Measurements from ENCODE around the gene MIEF2. TPM values are rescaled to one million over a fixed set of nuclear protein-coding genes. Genes with fewer than 3 reads are reported as not detected.
A peak's percentile ranks its signal among the peaks of the same experiment; 100 is the strongest.

MIEF2 gene
- total RNA-seq, 1 donor from 2014 or later: 12.2 TPM

- H3K27me3 Mint-ChIP-seq (ENCODE audit: low read depth): peaks cover 2% of the 10 kb centered on the region
- peaks cover 4% of the 10 kb centered on the region for H3K4me1 Mint-ChIP-seq
- no peak overlapping the region for H3K27ac Mint-ChIP-seq (ENCODE audit: unreplicated experiment)
- no peak overlapping the region for H3K4me3 Mint-ChIP-seq
- no peaks in the 10 kb centered on the region for H3K9me3 Mint-ChIP-seq
- H3K36me3 Mint-ChIP-seq (ENCODE audit: low read depth): peaks cover 5% of the 10 kb centered on the region
- no peak for TF ChIP-seq CTCF (conservative IDR thresholded peaks at IDR 0.05)
- no peak for DNase-seq (ENCODE audit: low read depth, low spot score)
Measured at GRCh38 chr17:18250259-18250658, 10.2 kb upstream of the MIEF2 start.

GRCh38 chr17:18250708-18251107, 9.8 kb upstream of the MIEF2 start:
- TF ChIP-seq CTCF (conservative IDR thresholded peaks at IDR 0.05): no peak
- no peak for DNase-seq (ENCODE audit: low read depth, low spot score)
- no peaks in the 10 kb centered on the region for H3K9me3 Mint-ChIP-seq
- peaks cover 2% of the 10 kb centered on the region for H3K27me3 Mint-ChIP-seq (ENCODE audit: low read depth)
- peaks cover 5% of the 10 kb centered on the region for H3K36me3 Mint-ChIP-seq (ENCODE audit: low read depth)
- no peak overlapping the region for H3K4me3 Mint-ChIP-seq
- peaks cover 4% of the 10 kb centered on the region for H3K4me1 Mint-ChIP-seq
- no peak overlapping the region for H3K27ac Mint-ChIP-seq (ENCODE audit: unreplicated experiment)

GRCh38 chr17:18251204-18251603, 9.3 kb upstream of the MIEF2 start:
- H3K4me1 Mint-ChIP-seq: peaks cover 4% of the 10 kb centered on the region
- H3K36me3 Mint-ChIP-seq (ENCODE audit: low read depth): peaks cover 5% of the 10 kb centered on the region
- H3K4me3 Mint-ChIP-seq: no peak overlapping the region
- no peak for DNase-seq (ENCODE audit: low read depth, low spot score)
- no peak for TF ChIP-seq CTCF (conservative IDR thresholded peaks at IDR 0.05)
- H3K27me3 Mint-ChIP-seq (ENCODE audit: low read depth): peaks cover 2% of the 10 kb centered on the region
- H3K9me3 Mint-ChIP-seq: no peaks in the 10 kb centered on the region
- no peak overlapping the region for H3K27ac Mint-ChIP-seq (ENCODE audit: unreplicated experiment)

GRCh38 chr17:18252160-18252559, 8.3 kb upstream of the MIEF2 start:
- no peak overlapping the region for H3K4me3 Mint-ChIP-seq

GRCh38 chr17:18253187-18253884, 7.1 kb upstream of the MIEF2 start:
- H3K4me3 Mint-ChIP-seq: peak overlapping the region; percentile 49
- no peak for DNase-seq (ENCODE audit: low read depth, low spot score)
- peaks cover 9% of the 10 kb centered on the region for H3K4me1 Mint-ChIP-seq
- no peak overlapping the region for H3K27ac Mint-ChIP-seq (ENCODE audit: unreplicated experiment)
- peaks cover 2% of the 10 kb centered on the region for H3K36me3 Mint-ChIP-seq (ENCODE audit: low read depth)
- H3K9me3 Mint-ChIP-seq: no peaks in the 10 kb centered on the region
- no peaks in the 10 kb centered on the region for H3K27me3 Mint-ChIP-seq (ENCODE audit: low read depth)
- TF ChIP-seq CTCF (conservative IDR thresholded peaks at IDR 0.05): no peak

More at GRCh38 chr17:18252160-18252559, 8.3 kb upstream of the MIEF2 start:
- Mint-ChIP-seq H3K4me1 (peaks cover 7% of the 10 kb centered on the region), H3K27ac (ENCODE audit: unreplicated experiment) (no peak overlapping the region), H3K27me3 (ENCODE audit: low read depth) (peaks cover 2% of the 10 kb centered on the region), H3K9me3 (no peaks in the 10 kb centered on the region), H3K36me3 (ENCODE audit: low read depth) (peaks cover 5% of the 10 kb centered on the region)
- no peak for TF ChIP-seq CTCF (conservative IDR thresholded peaks at IDR 0.05)
- no peak for DNase-seq (ENCODE audit: low read depth, low spot score)
